HepG2 (cell line): ENCODE measurements around the gene CTNND1. TPM values are rescaled to one million over a fixed set of nuclear protein-coding genes. Genes with fewer than 3 reads are reported as not detected.

Experiments used
- CEBPB ChIP-seq: IDR thresholded peaks from 2 replicates; pipeline ENCODE4 v1.6.1; 2011; ENCODE audit warnings: low read depth, low read length, improper control_type of control experiment, borderline replicate concordance
- NFYC ChIP-seq: IDR thresholded peaks from 2 replicates; pipeline ENCODE4 v1.6.1; 2016; ENCODE audit warnings: missing genetic modification reagents, missing compliant biosample characterization
- NR2C2 ChIP-seq: sonication (generic); formaldehyde crosslinking; IDR thresholded peaks from 2 replicates; pipeline ENCODE4 v1.4.0; 2020; ENCODE audit warnings: missing genetic modification reagents, mild to moderate bottlenecking, moderate library complexity, borderline replicate concordance
- NR2F6 ChIP-seq, 2 experiments: IDR thresholded peaks; 2 replicates each; pipeline ENCODE4 v1.6.1; 2016; ENCODE audit warnings: antibody characterized with exemption in 1 of 2, mild to moderate bottlenecking in 1 of 2
- POLR2AphosphoS2 ChIP-seq: IDR thresholded peaks from 2 replicates; pipeline ENCODE4 v1.6.1; 2011; ENCODE audit warnings: low read depth, low read length, improper control_type of control experiment
- RFX5 ChIP-seq: IDR thresholded peaks from 2 replicates; pipeline ENCODE4 v1.6.1; 2011; ENCODE audit warnings: low read depth, low read length, improper control_type of control experiment
- STAG1 ChIP-seq: sonication (generic); formaldehyde crosslinking; IDR thresholded peaks from 2 replicates; pipeline ENCODE4 v1.4.0; 2020; ENCODE audit warnings: missing genetic modification reagents
- ZEB1 ChIP-seq: IDR thresholded peaks from 2 replicates; pipeline ENCODE4 v1.6.1; 2012; ENCODE audit warnings: mild to moderate bottlenecking, low read depth, inconsistent platforms; ENCODE audit not compliant: insufficient replicate concordance
- ZFP1 ChIP-seq: IDR thresholded peaks from 2 replicates; pipeline ENCODE4 v1.6.1; 2016
- ZNF232 ChIP-seq: sonication (generic); formaldehyde crosslinking; IDR thresholded peaks from 2 replicates; pipeline ENCODE4 v1.4.0; 2020; ENCODE audit warnings: missing genetic modification reagents, borderline replicate concordance
- ZNF7 ChIP-seq: IDR thresholded peaks from 2 replicates; pipeline ENCODE4 v1.6.1; 2016; ENCODE audit warnings: missing biosample characterization, missing genetic modification reagents
- ZNF782 ChIP-seq: sonication (generic); formaldehyde crosslinking; IDR thresholded peaks from 2 replicates; pipeline ENCODE4 v1.4.0; 2020; ENCODE audit warnings: missing genetic modification reagents, mild to moderate bottlenecking, borderline replicate concordance
- polyA plus RNA-seq, 8 experiments: library from polyadenylated mRNA; depleted of rRNA in 3 of 8; stranded (reverse) in 7 of 8; unstranded in 1 of 8; fragments of >200 nt; fragmentation: Illumina TruSeq in 4 of 8; extraction: Trizol in 4 of 8; gene quantifications; 2 replicates each; pipeline versions ENCODE4 v1.2.1 to v1.2.3, GENCODE V29; 2011 to 2016; ENCODE audit warnings: low read depth in 4 of 8, missing spikeins in 1 of 8, mixed read lengths in 1 of 8; ENCODE audit not compliant: insufficient read depth in 1 of 8
- total RNA-seq, 5 experiments: library from RNA; depleted of rRNA; stranded (reverse); fragments of >200 nt; fragmentation: Illumina TruSeq; extraction: Trizol; gene quantifications; 2 replicates each; pipeline ENCODE4 v1.2.3, GENCODE V29; 2016; ENCODE audit warnings: low read depth in 1 of 5
- TF ChIP-seq, protein P1 (sequence below): sonication (generic); formaldehyde crosslinking; conservative IDR thresholded peaks from 2 replicates; pipeline ENCODE4 v1.4.0; 2020; ENCODE audit warnings: mild to moderate bottlenecking, missing genetic modification reagents, moderate library complexity
- TF ChIP-seq, protein P2 (sequence below): sonication (generic); formaldehyde crosslinking; IDR thresholded peaks from 2 replicates; pipeline ENCODE4 v1.4.0; 2020; ENCODE audit warnings: missing genetic modification reagents, borderline replicate concordance
- TF ChIP-seq, protein P3 (sequence below): sonication (generic); formaldehyde crosslinking; IDR thresholded peaks from 2 replicates; pipeline ENCODE4 v1.8.1; 2022; ENCODE audit warnings: low read depth, mild to moderate bottlenecking, missing genetic modification reagents
- TF ChIP-seq, protein P4 (sequence below): sonication (generic); formaldehyde crosslinking; IDR thresholded peaks from 2 replicates; pipeline ENCODE4 v1.5.1; 2020; ENCODE audit warnings: missing genetic modification reagents, mild to moderate bottlenecking, borderline replicate concordance
- TF ChIP-seq, protein P5 (sequence below): sonication (generic); formaldehyde crosslinking; conservative IDR thresholded peaks from 2 replicates; pipeline ENCODE4 v1.4.0; 2020; ENCODE audit warnings: missing genetic modification reagents

Gene CTNND1
- total and polyA plus RNA-seq, 2 of the 13 experiments (the other 11 are each of a cell fraction or from before 2014, with no cell fraction given) = 117 to 128 TPM

DNA sequence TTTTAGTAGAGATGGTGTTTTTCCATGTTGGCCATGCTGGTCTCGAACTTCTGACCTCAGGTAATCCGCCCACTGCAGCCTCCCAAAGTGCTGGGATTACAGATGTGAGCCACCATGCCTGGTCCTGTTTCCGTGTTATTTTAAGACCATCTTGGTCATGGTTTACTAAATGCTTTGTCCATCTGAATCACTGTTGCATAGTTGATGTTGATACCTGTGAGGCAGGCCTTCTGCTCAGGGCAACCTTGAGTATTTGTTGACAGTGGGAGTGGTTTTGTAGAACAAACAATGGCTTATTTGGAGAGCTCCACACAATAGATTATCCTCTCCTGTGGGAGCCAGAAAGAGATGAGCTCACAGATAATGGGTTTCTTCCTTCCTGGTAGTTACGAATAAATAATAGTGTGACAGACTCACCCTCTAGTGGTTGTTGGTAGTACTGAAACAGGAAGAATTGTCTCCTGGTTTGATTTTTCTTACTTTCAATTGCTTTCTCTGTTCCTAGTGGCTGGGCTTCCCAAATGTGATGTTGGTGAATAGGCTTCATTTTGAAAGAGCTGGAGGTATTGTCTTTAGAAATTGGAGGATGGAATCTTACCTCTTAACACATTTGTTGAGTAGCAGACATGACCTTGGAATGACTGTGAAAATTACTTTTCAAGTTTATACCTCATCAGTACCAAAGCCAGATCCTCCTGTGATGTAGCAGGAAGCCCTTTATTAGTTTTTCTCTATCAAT is 39.0 kb downstream of the CTNND1 start (continued):
- TF ChIP-seq ZEB1 (peak; percentile 75), ZNF7 (no peak), ZFP1 (CRISPR knock-in tag) (no peak), CEBPB (no peak), RFX5 (no peak), ZNF782 (CRISPR knock-in tag) (no peak), NR2F6 (IDR thresholded peaks at IDR 0.05) (no peak), NR2F6 (CRISPR knock-in tag; IDR thresholded peaks at IDR 0.05) (peak; percentile 48; the same call in 1 of the 2 replicates), POLR2AphosphoS2 (no peak), NR2C2 (0 out of 2 replicates have a peak, but pooled peaks have one; percentile 29), STAG1 (CRISPR knock-in tag) (peak; percentile 95), ZNF232 (no peak), NFYC (CRISPR knock-in tag) (no peak; the same call in 1 of the 2 replicates)
- TF ChIP-seq, protein P1, sequence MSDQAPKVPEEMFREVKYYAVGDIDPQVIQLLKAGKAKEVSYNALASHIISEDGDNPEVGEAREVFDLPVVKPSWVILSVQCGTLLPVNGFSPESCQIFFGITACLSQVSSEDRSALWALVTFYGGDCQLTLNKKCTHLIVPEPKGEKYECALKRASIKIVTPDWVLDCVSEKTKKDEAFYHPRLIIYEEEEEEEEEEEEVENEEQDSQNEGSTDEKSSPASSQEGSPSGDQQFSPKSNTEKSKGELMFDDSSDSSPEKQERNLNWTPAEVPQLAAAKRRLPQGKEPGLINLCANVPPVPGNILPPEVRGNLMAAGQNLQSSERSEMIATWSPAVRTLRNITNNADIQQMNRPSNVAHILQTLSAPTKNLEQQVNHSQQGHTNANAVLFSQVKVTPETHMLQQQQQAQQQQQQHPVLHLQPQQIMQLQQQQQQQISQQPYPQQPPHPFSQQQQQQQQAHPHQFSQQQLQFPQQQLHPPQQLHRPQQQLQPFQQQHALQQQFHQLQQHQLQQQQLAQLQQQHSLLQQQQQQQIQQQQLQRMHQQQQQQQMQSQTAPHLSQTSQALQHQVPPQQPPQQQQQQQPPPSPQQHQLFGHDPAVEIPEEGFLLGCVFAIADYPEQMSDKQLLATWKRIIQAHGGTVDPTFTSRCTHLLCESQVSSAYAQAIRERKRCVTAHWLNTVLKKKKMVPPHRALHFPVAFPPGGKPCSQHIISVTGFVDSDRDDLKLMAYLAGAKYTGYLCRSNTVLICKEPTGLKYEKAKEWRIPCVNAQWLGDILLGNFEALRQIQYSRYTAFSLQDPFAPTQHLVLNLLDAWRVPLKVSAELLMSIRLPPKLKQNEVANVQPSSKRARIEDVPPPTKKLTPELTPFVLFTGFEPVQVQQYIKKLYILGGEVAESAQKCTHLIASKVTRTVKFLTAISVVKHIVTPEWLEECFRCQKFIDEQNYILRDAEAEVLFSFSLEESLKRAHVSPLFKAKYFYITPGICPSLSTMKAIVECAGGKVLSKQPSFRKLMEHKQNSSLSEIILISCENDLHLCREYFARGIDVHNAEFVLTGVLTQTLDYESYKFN = peak; percentile 90
- TF ChIP-seq, protein P2, sequence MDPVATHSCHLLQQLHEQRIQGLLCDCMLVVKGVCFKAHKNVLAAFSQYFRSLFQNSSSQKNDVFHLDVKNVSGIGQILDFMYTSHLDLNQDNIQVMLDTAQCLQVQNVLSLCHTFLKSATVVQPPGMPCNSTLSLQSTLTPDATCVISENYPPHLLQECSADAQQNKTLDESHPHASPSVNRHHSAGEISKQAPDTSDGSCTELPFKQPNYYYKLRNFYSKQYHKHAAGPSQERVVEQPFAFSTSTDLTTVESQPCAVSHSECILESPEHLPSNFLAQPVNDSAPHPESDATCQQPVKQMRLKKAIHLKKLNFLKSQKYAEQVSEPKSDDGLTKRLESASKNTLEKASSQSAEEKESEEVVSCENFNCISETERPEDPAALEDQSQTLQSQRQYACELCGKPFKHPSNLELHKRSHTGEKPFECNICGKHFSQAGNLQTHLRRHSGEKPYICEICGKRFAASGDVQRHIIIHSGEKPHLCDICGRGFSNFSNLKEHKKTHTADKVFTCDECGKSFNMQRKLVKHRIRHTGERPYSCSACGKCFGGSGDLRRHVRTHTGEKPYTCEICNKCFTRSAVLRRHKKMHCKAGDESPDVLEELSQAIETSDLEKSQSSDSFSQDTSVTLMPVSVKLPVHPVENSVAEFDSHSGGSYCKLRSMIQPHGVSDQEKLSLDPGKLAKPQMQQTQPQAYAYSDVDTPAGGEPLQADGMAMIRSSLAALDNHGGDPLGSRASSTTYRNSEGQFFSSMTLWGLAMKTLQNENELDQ (CRISPR knock-in tag) = no peak
- TF ChIP-seq, protein P3, sequence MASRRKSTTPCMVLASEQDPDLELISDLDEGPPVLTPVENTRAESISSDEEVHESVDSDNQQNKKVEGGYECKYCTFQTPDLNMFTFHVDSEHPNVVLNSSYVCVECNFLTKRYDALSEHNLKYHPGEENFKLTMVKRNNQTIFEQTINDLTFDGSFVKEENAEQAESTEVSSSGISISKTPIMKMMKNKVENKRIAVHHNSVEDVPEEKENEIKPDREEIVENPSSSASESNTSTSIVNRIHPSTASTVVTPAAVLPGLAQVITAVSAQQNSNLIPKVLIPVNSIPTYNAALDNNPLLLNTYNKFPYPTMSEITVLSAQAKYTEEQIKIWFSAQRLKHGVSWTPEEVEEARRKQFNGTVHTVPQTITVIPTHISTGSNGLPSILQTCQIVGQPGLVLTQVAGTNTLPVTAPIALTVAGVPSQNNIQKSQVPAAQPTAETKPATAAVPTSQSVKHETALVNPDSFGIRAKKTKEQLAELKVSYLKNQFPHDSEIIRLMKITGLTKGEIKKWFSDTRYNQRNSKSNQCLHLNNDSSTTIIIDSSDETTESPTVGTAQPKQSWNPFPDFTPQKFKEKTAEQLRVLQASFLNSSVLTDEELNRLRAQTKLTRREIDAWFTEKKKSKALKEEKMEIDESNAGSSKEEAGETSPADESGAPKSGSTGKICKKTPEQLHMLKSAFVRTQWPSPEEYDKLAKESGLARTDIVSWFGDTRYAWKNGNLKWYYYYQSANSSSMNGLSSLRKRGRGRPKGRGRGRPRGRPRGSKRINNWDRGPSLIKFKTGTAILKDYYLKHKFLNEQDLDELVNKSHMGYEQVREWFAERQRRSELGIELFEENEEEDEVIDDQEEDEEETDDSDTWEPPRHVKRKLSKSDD = no peak
- TF ChIP-seq, protein P4, sequence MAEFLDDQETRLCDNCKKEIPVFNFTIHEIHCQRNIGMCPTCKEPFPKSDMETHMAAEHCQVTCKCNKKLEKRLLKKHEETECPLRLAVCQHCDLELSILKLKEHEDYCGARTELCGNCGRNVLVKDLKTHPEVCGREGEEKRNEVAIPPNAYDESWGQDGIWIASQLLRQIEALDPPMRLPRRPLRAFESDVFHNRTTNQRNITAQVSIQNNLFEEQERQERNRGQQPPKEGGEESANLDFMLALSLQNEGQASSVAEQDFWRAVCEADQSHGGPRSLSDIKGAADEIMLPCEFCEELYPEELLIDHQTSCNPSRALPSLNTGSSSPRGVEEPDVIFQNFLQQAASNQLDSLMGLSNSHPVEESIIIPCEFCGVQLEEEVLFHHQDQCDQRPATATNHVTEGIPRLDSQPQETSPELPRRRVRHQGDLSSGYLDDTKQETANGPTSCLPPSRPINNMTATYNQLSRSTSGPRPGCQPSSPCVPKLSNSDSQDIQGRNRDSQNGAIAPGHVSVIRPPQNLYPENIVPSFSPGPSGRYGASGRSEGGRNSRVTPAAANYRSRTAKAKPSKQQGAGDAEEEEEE (CRISPR knock-in tag) = no peak
- TF ChIP-seq, protein P5, sequence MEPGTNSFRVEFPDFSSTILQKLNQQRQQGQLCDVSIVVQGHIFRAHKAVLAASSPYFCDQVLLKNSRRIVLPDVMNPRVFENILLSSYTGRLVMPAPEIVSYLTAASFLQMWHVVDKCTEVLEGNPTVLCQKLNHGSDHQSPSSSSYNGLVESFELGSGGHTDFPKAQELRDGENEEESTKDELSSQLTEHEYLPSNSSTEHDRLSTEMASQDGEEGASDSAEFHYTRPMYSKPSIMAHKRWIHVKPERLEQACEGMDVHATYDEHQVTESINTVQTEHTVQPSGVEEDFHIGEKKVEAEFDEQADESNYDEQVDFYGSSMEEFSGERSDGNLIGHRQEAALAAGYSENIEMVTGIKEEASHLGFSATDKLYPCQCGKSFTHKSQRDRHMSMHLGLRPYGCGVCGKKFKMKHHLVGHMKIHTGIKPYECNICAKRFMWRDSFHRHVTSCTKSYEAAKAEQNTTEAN = no peak
